Peyer's patch (tissue), 4 donors: ENCODE results near the gene PLPP6.

Experiments used
- POLR2A ChIP-seq, 2 donors: fragments of 450-650 bp; IDR thresholded peaks; one replicate each; pipeline ENCODE4 v1.5.1; 2017; ENCODE audit warnings: antibody characterized with exemption in 2 of 2, mild to moderate bottlenecking in 2 of 2, moderate library complexity in 2 of 2
- TF ChIP-seq, protein P1 (sequence below), 6 experiments: fragments of 450-650 bp in 4 of 6; fragments of 200-600 bp in 2 of 6; sonication (generic) in 1 of 6; IDR thresholded peaks; one replicate each; pipeline ENCODE4 v1.5.1; 2017 to 2019; ENCODE audit warnings: antibody characterized with exemption in 6 of 6, mild to moderate bottlenecking in 3 of 6, moderate library complexity in 1 of 6

DNA sequence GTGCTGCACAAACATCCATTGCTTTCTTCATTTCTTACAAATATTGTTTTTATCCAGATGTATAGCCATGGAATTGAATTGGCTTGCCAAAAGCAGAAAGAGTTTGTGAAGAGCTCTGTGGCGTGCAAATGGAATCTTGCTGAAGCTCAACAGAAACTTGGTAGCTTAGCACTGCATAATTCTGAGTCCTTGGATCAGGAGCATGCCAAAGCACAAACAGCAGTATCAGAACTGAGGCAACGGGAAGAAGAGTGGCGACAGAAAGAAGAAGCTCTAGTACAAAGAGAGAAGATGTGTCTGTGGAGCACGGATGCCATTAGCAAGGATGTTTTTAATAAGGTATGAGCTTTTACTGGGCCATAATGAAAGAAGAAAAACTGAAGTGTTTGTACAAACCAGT, 22.7 kb downstream of the PLPP6 start:
- no peak for TF ChIP-seq POLR2A (IDR thresholded peaks at IDR 0.05)
- TF ChIP-seq, protein P1, sequence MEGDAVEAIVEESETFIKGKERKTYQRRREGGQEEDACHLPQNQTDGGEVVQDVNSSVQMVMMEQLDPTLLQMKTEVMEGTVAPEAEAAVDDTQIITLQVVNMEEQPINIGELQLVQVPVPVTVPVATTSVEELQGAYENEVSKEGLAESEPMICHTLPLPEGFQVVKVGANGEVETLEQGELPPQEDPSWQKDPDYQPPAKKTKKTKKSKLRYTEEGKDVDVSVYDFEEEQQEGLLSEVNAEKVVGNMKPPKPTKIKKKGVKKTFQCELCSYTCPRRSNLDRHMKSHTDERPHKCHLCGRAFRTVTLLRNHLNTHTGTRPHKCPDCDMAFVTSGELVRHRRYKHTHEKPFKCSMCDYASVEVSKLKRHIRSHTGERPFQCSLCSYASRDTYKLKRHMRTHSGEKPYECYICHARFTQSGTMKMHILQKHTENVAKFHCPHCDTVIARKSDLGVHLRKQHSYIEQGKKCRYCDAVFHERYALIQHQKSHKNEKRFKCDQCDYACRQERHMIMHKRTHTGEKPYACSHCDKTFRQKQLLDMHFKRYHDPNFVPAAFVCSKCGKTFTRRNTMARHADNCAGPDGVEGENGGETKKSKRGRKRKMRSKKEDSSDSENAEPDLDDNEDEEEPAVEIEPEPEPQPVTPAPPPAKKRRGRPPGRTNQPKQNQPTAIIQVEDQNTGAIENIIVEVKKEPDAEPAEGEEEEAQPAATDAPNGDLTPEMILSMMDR (IDR thresholded peaks at IDR 0.05), result no peak
